ENCODE measurements around the gene NLRP3. TPM values are rescaled to one million over a fixed set of nuclear protein-coding genes. Genes with fewer than 3 reads are reported as not detected.
A peak's percentile ranks its signal among the peaks of the same experiment; 100 is the strongest.
"Not testable (repeated sequence)": the region's sequence is repeated elsewhere in the genome, so short reads cannot be mapped to it uniquely, and the experiment has no call there.

The NLRP3 gene
- total and polyA plus RNA-seq, 2 donors, result 2.4 to 2.8 TPM

- Histone ChIP-seq H3K36me3 (ENCODE audit: insufficient read depth) (no peaks in the 10 kb centered on the region), H3K4me3 (ENCODE audit: low read depth, low read length) (no peak overlapping the region), H3K27ac (ENCODE audit: low read depth) (no peak overlapping the region), H3K4me1 (ENCODE audit: insufficient read depth) (no peaks in the 10 kb centered on the region)
- no peak for DNase-seq (ENCODE audit: extremely low spot score)
- 90% methylated on average over 20 of the region's 20 CpGs for WGBS
These were observed 37.5 kb upstream of the NLRP3 start for GRCh38 chr1:247378334-247379073.

DNA sequence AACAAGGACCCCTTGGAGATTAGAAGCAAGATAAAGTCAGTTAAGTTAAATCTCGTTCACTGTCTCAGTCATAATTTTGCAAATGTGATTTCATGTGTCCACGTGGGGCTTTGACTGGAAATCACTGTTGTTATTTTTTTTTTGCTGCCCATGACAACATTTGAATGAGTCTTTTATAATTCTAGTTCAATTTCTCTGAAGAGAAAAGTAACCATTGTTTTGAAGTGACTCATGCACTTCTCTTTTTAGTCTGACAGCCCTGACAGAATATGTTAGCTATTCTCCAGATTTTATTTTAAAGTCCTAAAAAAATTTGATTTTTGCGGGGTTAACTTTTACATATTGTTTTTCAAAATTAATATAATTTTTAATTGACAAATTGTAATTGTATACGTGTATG is 30.7 kb upstream of the NLRP3 start:
- Histone ChIP-seq H3K36me3 (ENCODE audit: insufficient read depth) (no peaks in the 10 kb centered on the region), H3K4me3 (ENCODE audit: low read depth, low read length) (no peak overlapping the region), H3K4me1 (ENCODE audit: insufficient read depth) (no peaks in the 10 kb centered on the region), H3K27ac (ENCODE audit: low read depth) (no peak overlapping the region)
- WGBS, result 73% methylated on average over 4 of the region's 4 CpGs
- DNase-seq (ENCODE audit: extremely low spot score), result no peak

GRCh38 chr1:247386217-247386616 is 29.8 kb upstream of the NLRP3 start:
- H3K4me3 ChIP-seq (ENCODE audit: low read depth, low read length), result no peak overlapping the region
- 90% methylated on average over 1 of the region's 1 CpG for WGBS

DNA sequence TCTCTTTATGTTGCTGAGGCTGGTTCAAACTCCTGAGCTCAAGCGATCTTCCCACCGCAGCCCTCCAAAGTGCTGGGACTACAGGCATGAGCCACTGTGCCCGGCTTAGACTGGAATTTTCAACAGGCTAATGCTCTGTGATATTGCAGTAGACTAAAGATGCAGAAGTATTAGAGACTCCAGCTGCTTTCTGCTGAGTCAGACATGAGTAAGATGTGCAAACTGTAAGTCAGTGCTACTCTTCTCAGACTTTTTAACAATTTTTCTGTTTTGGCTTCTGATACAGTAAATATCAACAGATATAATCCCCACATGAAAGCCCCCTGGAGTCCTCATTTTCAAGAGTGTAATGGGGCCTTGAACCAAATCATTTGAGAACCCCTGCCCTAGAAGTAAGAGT is 29.3 kb upstream of the NLRP3 start:
- H3K4me1 ChIP-seq (ENCODE audit: insufficient read depth), result no peaks in the 10 kb centered on the region
- no peak overlapping the region for H3K4me3 ChIP-seq (ENCODE audit: low read depth, low read length)
- no peak for DNase-seq (ENCODE audit: extremely low spot score)
- WGBS, result 69% methylated on average over 3 of the region's 3 CpGs
- H3K36me3 ChIP-seq (ENCODE audit: insufficient read depth), result no peaks in the 10 kb centered on the region
- H3K27ac ChIP-seq (ENCODE audit: low read depth), result no peak overlapping the region

More at GRCh38 chr1:247386217-247386616, 29.8 kb upstream of the NLRP3 start:
- Histone ChIP-seq H3K36me3 (ENCODE audit: insufficient read depth) (no peaks in the 10 kb centered on the region), H3K27ac (ENCODE audit: low read depth) (no peak overlapping the region), H3K4me1 (ENCODE audit: insufficient read depth) (no peaks in the 10 kb centered on the region)
- no peak for DNase-seq (ENCODE audit: extremely low spot score)

DNA sequence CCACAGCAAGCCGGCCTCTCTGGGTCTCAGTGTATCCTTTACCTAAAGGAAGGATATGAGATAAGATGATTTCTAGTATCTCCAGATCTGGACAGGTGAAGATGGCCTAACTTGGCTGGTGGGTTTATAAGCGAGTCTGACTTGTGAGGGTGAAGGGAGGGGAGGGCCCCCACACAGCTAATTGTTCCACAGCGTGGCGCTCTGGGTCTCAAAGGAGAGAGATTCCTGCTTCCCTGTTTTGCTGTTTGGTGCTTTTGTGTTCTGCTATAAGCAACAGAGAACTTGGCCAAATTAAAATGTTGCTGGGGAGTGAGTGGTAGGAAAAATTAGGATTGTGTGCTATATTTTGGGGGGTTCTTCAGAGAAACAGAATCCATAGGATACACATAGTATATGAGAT is 28.9 kb upstream of the NLRP3 start:
- Histone ChIP-seq H3K27ac (ENCODE audit: low read depth) (no peak overlapping the region), H3K4me1 (ENCODE audit: insufficient read depth) (no peaks in the 10 kb centered on the region), H3K36me3 (ENCODE audit: insufficient read depth) (no peaks in the 10 kb centered on the region), H3K4me3 (ENCODE audit: low read depth, low read length) (no peak overlapping the region)
- 62% methylated on average over 4 of the region's 4 CpGs for WGBS
- no peak for DNase-seq (ENCODE audit: extremely low spot score)

DNA sequence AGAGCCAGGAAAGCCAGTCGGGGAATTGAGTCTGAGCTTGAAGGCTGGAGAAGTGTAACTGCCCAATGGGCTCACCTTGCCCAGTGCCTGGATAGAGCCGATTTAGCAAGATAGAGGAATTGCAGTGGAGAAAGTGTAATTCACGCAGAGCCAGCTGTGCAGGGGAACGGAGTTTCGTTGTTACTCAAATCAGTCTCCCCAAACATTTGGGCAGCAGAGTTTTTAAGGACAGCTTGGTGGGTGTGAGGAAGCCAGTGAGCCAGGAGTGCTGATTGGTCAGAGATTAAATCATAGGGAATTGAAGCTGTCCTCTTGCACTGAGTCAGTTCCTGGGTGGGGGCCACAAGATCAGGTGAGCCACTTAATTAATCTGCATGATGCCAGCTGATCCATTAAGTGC is 28.4 kb upstream of the NLRP3 start:
- no peaks in the 10 kb centered on the region for H3K36me3 ChIP-seq (ENCODE audit: insufficient read depth)
- DNase-seq (ENCODE audit: extremely low spot score), result no peak
- WGBS, result 48% methylated on average over 5 of the region's 5 CpGs
- H3K4me3 ChIP-seq (ENCODE audit: low read depth, low read length), result no peak overlapping the region
- H3K4me1 ChIP-seq (ENCODE audit: insufficient read depth), result no peaks in the 10 kb centered on the region
- H3K27ac ChIP-seq (ENCODE audit: low read depth), result no peak overlapping the region

DNA sequence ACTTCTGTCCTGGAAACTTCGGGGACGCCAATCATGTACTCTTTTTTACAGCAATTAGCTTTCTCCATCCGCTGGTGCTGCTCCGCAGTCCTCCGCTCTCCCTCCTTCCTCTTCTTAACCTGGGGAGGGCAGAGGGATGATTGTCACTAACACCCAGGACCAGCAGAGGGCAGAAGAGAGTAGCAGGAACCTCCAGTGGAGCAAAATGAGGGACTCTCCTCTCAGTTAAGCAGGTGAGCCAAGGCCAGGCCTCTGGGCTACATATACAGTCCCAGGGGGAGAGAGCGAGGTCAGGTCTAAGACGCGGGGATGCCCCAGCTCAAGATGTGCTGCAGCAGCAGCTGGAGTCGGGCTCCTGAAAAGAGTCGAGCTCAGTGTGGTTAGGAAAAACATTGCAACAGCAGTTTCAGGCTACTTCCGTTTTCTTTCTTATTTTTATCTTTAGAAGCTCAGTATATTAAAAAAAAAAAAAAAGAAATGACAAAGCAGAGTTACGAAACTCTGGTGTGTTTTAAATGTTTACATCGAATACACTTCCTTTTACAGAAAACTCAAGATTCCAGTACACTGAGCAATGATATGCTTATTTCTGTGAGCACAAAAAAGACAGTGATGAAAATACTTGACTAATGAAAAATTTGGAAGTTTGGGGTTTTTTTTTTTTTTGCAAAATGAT is 25.7 kb upstream of the NLRP3 start:
- Histone ChIP-seq H3K4me1 (ENCODE audit: insufficient read depth) (no peaks in the 10 kb centered on the region), H3K27ac (ENCODE audit: low read depth) (no peak overlapping the region), H3K36me3 (ENCODE audit: insufficient read depth) (no peaks in the 10 kb centered on the region), H3K4me3 (ENCODE audit: low read depth, low read length) (no peak overlapping the region)
- 9% methylated on average over 13 of the region's 13 CpGs for WGBS
- peak; percentile 53 for DNase-seq (ENCODE audit: extremely low spot score)

GRCh38 chr1:247390996-247391395 is 25.0 kb upstream of the NLRP3 start:
- Histone ChIP-seq H3K4me3 (ENCODE audit: low read depth, low read length) (no peak overlapping the region), H3K36me3 (ENCODE audit: insufficient read depth) (no peaks in the 10 kb centered on the region), H3K27ac (ENCODE audit: low read depth) (no peak overlapping the region), H3K4me1 (ENCODE audit: insufficient read depth) (no peaks in the 10 kb centered on the region)
- DNase-seq (ENCODE audit: extremely low spot score), result no peak
- whole genome bisulfite sequencing, result 94% methylated on average over 4 of the region's 4 CpGs

DNA sequence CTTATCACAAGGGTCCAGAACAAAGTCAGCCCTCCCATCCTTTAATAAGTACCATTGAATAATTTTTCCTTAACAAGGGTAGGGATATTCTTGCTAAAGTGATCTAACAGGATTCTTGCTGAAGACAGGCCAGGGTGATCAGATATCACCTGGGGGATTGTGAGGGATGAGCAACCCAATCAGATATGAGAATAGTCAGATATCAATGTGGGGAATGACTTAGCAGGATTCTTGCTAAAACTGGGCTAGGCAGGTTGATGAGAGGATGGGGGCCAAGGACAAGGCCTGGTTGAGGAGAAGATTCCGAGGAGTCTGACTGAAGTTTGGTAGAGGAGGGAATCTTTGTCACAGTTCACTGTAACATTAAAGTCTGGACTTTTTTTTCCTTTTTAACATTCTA is 23.9 kb upstream of the NLRP3 start:
- 85% methylated on average over 1 of the region's 1 CpG for WGBS
- no peak overlapping the region for H3K27ac ChIP-seq (ENCODE audit: low read depth)
- H3K4me3 ChIP-seq (ENCODE audit: low read depth, low read length), result no peak overlapping the region
- no peaks in the 10 kb centered on the region for H3K36me3 ChIP-seq (ENCODE audit: insufficient read depth)
- DNase-seq (ENCODE audit: extremely low spot score), result no peak
- no peaks in the 10 kb centered on the region for H3K4me1 ChIP-seq (ENCODE audit: insufficient read depth)

DNA sequence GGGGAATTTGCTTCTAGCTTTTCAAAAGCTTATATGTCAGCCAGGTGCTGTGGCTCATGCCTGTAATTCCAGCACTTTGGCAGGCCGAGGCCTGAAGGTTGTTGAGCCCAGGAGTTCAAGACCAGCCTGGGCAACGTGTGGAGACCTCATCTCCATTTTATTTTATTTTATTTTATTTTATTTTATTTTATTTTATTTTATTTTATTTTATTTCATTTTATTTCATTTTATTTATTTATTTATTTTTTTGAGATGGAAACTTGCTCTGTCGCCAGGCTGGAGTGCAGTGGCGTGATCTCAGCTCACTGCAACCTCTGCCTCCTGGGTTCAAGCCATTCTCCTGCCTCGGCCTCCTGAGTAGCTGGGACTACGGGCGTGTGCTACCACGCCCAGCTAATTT is 20.9 kb upstream of the NLRP3 start:
- 78% methylated on average over 8 of the region's 8 CpGs for WGBS
- H3K27ac ChIP-seq (ENCODE audit: low read depth); H3K36me3 ChIP-seq (ENCODE audit: insufficient read depth); DNase-seq (ENCODE audit: extremely low spot score); H3K4me1 ChIP-seq (ENCODE audit: insufficient read depth); H3K4me3 ChIP-seq (ENCODE audit: low read depth, low read length): not testable (repeated sequence)

DNA sequence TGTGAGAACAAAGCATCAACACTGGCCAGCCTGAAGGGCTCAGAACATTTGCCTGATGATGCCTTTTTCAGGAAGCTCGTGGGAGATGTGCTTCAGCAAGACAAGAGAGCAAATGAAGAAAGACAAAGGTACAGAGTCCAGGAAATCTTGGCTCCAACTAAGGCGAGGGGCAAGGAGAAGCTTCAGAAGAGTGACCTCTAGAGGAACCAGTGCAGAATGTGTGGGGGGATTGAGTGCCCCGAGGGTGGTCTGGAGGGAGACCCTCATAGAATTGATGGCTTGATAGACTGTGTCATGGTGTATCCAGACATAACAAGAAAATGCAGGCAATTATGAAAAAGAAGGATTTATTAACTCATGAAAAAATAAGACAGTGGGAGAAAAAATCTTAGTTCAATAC is 15.3 kb upstream of the NLRP3 start:
- Histone ChIP-seq H3K4me1 (ENCODE audit: insufficient read depth) (no peaks in the 10 kb centered on the region), H3K27ac (ENCODE audit: low read depth) (no peak overlapping the region), H3K36me3 (ENCODE audit: insufficient read depth) (no peaks in the 10 kb centered on the region), H3K4me3 (ENCODE audit: low read depth, low read length) (no peak overlapping the region)
- 34% methylated on average over 3 of the region's 3 CpGs for WGBS
- DNase-seq (ENCODE audit: extremely low spot score), result no peak

- DNase-seq (ENCODE audit: extremely low spot score), result no peak
- WGBS, result 81% methylated on average over 10 of the region's 10 CpGs
- H3K4me1 ChIP-seq (ENCODE audit: insufficient read depth), result no peaks in the 10 kb centered on the region
- no peaks in the 10 kb centered on the region for H3K36me3 ChIP-seq (ENCODE audit: insufficient read depth)
- H3K4me3 ChIP-seq (ENCODE audit: low read depth, low read length), result no peak overlapping the region
- H3K27ac ChIP-seq (ENCODE audit: low read depth), result no peak overlapping the region
These were observed 14.5 kb upstream of the NLRP3 start for GRCh38 chr1:247401310-247402119.

- H3K36me3 ChIP-seq (ENCODE audit: insufficient read depth), result no peaks in the 10 kb centered on the region
- DNase-seq (ENCODE audit: extremely low spot score), result no peak
- no peak overlapping the region for H3K4me3 ChIP-seq (ENCODE audit: low read depth, low read length)
- H3K27ac ChIP-seq (ENCODE audit: low read depth), result no peak overlapping the region
- no peaks in the 10 kb centered on the region for H3K4me1 ChIP-seq (ENCODE audit: insufficient read depth)
- WGBS, result 82% methylated on average over 7 of the region's 7 CpGs
These were observed 13.8 kb upstream of the NLRP3 start for GRCh38 chr1:247402120-247402675.

Data from urinary bladder (tissue), 4 donors.